Measurements from ENCODE around the gene NGDN. TPM values are rescaled to one million over a fixed set of nuclear protein-coding genes. Genes with fewer than 3 reads are reported as not detected.

The NGDN gene
- total RNA-seq, 1 donor from 2014 or later: 34.6 TPM

DNA sequence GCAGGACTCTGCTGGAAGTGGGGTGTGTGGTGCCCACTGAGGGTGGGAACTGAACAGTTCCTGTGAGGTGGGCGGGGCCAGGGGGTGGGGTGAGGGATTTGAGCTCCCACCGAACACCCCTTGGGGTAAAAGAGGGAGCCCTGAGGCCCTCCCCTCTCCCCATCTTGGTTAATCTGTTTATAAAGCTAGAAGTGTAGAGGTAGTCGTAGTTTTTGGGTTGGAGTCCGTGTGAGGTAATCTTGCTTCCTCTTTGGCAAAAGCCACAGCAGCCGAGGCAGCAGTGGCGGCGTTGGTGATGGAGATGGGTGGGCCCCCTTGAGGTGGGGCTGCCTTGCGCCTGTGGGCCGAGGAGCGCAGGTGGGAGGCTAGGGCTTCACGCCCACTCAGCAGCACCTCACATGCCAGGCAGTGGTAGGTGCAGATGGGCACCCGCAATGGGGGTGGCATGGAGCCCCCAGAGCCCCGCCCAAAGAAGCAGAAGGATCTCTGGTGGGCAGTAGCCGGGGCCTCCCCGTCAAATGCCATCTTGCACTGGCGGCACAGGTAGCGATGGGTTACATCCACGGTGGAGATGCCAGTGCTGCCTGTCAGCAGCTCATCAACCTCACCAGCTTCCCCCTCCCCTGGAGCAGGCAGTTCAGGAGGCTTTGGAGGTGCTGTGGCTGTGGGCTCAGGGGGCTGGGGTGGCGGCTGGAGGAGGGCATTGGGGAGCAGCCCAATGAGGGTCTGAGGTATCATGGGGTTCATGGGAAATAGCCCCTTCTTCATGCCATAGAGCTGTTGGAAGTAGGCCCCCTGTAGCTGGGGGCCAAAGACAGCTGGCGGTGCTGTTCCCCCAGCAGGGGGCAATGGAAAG, 52.5 kb downstream of the NGDN start:
- H3K4me1 Mint-ChIP-seq (ENCODE audit: unreplicated experiment): no peaks in the 10 kb centered on the region
- no peaks in the 10 kb centered on the region for H3K9me3 Mint-ChIP-seq (ENCODE audit: unreplicated experiment)
- H3K36me3 Mint-ChIP-seq (ENCODE audit: unreplicated experiment): peaks cover 5% of the 10 kb centered on the region
- no peaks in the 10 kb centered on the region for H3K27me3 Mint-ChIP-seq (ENCODE audit: unreplicated experiment)
- H3K27ac Mint-ChIP-seq (ENCODE audit: unreplicated experiment): no peak overlapping the region
- DNase-seq (ENCODE audit: extremely low spot score, unreplicated experiment): no peak
- H3K4me3 Mint-ChIP-seq (ENCODE audit: unreplicated experiment): no peak overlapping the region
- TF ChIP-seq, protein P1, sequence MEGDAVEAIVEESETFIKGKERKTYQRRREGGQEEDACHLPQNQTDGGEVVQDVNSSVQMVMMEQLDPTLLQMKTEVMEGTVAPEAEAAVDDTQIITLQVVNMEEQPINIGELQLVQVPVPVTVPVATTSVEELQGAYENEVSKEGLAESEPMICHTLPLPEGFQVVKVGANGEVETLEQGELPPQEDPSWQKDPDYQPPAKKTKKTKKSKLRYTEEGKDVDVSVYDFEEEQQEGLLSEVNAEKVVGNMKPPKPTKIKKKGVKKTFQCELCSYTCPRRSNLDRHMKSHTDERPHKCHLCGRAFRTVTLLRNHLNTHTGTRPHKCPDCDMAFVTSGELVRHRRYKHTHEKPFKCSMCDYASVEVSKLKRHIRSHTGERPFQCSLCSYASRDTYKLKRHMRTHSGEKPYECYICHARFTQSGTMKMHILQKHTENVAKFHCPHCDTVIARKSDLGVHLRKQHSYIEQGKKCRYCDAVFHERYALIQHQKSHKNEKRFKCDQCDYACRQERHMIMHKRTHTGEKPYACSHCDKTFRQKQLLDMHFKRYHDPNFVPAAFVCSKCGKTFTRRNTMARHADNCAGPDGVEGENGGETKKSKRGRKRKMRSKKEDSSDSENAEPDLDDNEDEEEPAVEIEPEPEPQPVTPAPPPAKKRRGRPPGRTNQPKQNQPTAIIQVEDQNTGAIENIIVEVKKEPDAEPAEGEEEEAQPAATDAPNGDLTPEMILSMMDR (IDR thresholded peaks at IDR 0.05): no peak

DNA sequence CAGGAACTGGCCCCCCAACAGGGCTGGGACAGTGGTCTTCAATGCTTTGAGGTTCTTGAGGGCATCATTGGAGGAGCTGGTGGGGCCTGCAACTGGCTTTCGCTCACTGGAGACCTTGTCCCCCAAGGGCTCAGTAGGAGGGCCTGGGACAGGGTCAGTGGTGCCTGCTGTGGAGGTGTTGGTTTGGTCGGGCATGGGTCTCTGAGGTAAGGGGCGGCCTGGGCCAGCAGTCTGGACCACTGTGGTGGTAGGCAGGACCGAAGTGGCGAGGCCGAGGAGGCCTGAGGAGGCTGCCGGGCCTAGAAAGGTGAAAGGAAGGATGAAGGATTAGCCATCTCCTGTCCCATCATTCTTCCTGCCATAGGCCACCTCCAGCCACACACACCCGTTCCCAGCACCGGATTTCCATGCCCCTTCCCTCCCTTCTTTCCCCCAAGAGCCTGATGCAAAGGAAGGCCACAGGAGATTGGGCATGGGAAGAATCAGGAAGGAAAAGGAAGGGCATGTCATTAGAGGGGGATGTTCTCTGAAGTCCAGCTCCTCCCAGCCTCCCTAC, 53.2 kb downstream of the NGDN start:
- Mint-ChIP-seq H3K36me3 (ENCODE audit: unreplicated experiment) (peaks cover 5% of the 10 kb centered on the region), H3K4me3 (ENCODE audit: unreplicated experiment) (no peak overlapping the region), H3K27me3 (ENCODE audit: unreplicated experiment) (no peaks in the 10 kb centered on the region), H3K27ac (ENCODE audit: unreplicated experiment) (no peak overlapping the region), H3K4me1 (ENCODE audit: unreplicated experiment) (no peaks in the 10 kb centered on the region), H3K9me3 (ENCODE audit: unreplicated experiment) (no peaks in the 10 kb centered on the region)
- TF ChIP-seq, protein P1 (IDR thresholded peaks at IDR 0.05): no peak
- DNase-seq (ENCODE audit: extremely low spot score, unreplicated experiment): no peak

DNA sequence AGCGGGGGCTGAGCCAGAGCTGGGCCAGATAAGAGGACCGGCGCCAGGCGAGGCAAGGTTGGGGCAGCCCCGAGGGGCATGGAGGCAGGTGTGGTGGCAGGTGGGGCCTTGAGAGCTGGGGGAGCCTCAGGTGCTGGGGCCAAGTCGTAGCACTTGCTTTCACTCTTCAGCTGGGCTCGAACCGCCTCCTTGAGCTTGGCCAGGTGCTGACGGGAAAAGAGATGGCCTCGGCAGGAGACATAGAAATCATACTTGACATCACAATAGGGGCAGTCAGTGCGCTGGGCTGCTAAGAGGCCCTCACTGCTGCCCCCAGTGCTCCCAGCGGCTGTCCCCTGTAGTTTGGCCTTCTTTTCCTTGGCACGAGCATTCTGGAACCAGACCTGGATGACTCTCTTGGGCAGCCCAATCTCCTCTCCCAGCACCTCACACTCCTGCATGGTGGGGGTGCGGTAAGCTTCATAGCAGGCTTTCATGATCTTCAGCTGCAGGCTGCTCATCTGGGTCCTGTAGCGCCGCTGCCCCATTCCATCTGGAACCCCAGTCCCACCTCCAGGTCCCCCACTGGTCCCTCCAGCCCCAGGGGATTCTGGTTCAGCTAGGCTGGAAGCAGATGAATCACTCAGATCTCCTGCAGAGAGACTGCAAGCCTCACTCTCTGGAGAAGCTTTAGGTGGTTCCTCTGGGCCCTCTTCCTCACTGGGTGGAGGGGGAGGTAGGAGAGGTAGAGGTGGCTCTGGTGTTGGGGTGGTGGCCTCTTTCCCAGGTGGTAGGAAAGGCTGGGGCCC, 53.9 kb downstream of the NGDN start:
- H3K9me3 Mint-ChIP-seq (ENCODE audit: unreplicated experiment): no peaks in the 10 kb centered on the region
- no peak overlapping the region for H3K27ac Mint-ChIP-seq (ENCODE audit: unreplicated experiment)
- TF ChIP-seq, protein P1 (IDR thresholded peaks at IDR 0.05): no peak
- no peak overlapping the region for H3K4me3 Mint-ChIP-seq (ENCODE audit: unreplicated experiment)
- H3K36me3 Mint-ChIP-seq (ENCODE audit: unreplicated experiment): peaks cover 5% of the 10 kb centered on the region
- H3K27me3 Mint-ChIP-seq (ENCODE audit: unreplicated experiment): no peaks in the 10 kb centered on the region
- DNase-seq (ENCODE audit: extremely low spot score, unreplicated experiment): no peak
- H3K4me1 Mint-ChIP-seq (ENCODE audit: unreplicated experiment): no peaks in the 10 kb centered on the region

DNA sequence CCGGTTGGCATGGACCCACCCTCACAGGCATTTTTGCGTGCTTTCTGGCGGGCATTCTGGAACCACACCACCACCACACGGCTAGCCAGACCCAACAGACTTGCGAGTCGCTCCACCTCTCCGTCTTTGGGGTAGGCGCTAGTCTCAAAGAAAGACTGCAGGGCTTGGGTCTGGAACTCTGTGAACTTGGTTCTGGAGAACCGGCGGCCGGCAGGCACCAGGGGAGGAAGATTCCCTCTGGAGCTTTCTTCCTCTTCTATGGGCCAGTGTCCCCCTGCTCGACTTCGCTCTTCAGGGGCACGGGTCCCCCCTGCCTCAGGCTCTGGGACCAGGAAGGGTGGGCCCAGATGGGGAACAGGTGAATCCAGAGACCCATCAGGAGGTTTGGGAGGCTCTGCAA, 55.5 kb downstream of the NGDN start:
- TF ChIP-seq, protein P1 (IDR thresholded peaks at IDR 0.05): no peak
- Mint-ChIP-seq H3K36me3 (ENCODE audit: unreplicated experiment) (peaks cover 5% of the 10 kb centered on the region), H3K4me1 (ENCODE audit: unreplicated experiment) (no peaks in the 10 kb centered on the region), H3K27me3 (ENCODE audit: unreplicated experiment) (no peaks in the 10 kb centered on the region), H3K9me3 (ENCODE audit: unreplicated experiment) (no peaks in the 10 kb centered on the region), H3K27ac (ENCODE audit: unreplicated experiment) (no peak overlapping the region), H3K4me3 (ENCODE audit: unreplicated experiment) (no peak overlapping the region)
- no peak for DNase-seq (ENCODE audit: extremely low spot score, unreplicated experiment)

DNA sequence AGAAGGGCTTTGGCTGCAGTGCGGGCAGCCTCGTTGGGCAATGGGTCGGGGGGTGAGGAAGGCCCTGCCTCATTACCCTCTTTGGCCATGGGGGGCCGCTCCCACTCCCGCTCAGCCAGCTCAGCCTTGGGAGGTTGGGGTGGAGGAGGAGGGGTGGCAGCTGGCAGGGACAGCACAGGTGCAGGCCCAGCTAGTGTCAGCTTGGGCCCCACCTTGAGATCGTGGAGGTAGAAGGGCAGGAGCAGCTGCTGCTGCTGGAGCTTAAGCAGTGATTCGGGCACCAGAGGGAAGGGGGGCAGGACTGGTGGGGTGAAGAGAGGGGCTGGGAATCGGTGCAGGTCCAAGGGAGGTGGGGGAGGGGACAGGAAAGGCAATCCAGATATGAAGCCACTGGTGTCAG, 56.1 kb downstream of the NGDN start:
- Mint-ChIP-seq H3K9me3 (ENCODE audit: unreplicated experiment) (no peaks in the 10 kb centered on the region), H3K4me1 (ENCODE audit: unreplicated experiment) (no peaks in the 10 kb centered on the region), H3K4me3 (ENCODE audit: unreplicated experiment) (no peak overlapping the region), H3K27ac (ENCODE audit: unreplicated experiment) (no peak overlapping the region), H3K27me3 (ENCODE audit: unreplicated experiment) (no peaks in the 10 kb centered on the region), H3K36me3 (ENCODE audit: unreplicated experiment) (peaks cover 5% of the 10 kb centered on the region)
- TF ChIP-seq, protein P1 (IDR thresholded peaks at IDR 0.05): no peak
- no peak for DNase-seq (ENCODE audit: extremely low spot score, unreplicated experiment)
